ENCODE measurements around the gene HNRNPA3.
A peak's percentile ranks its signal among the peaks of the same experiment; 100 is the strongest.
"Not testable (repeated sequence)": the region's sequence is repeated elsewhere in the genome, so short reads cannot be mapped to it uniquely, and the experiment has no call there.

Gene HNRNPA3

DNA sequence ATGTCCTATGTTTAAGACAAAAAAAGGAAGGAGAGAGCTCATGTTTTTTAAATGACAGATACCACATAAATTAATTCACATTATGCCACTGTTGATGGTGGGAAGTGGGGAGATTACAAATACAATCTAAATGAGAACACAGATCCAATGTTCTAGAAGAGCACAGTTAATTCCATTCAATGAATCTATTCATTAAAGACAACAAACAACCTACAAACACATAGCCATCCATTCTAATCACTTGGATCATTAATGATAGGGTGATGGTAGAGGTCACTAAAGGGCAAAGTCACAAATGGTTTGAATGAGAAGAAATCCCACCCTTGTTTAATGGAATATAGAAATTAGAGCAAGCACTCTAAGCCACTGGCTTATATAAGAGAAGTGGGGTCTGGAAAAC, 21.7 kb downstream of the HNRNPA3 start:
- no peak for DNase-seq

DNA sequence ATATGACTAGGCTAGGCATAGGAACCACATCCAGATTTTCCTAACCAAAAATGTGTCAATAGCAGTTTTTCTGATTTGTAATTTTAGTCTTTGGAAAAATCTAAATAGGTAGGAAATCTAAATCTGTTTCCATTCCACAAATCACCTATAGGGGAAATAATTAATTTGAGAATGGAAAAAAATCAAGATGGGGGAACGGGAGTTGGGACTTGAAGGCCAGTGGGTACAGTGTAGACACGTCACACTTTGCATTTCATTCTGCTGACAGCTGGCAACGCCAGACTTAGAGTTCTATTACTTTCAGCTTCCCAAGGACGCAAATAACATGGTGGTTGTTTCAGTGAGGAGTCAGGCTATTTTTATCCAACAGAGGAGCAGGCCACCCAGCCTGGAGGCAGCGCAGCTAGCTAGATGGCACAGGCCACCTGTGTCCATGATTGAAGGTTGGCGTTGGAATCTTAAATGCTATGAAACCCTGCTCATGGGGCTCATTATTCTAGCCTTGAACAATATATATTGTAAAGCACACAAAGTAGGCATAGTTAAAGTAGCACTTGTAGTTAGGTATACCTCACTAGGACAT, 23.4 kb downstream of the HNRNPA3 start:
- DNase-seq = no peak

DNA sequence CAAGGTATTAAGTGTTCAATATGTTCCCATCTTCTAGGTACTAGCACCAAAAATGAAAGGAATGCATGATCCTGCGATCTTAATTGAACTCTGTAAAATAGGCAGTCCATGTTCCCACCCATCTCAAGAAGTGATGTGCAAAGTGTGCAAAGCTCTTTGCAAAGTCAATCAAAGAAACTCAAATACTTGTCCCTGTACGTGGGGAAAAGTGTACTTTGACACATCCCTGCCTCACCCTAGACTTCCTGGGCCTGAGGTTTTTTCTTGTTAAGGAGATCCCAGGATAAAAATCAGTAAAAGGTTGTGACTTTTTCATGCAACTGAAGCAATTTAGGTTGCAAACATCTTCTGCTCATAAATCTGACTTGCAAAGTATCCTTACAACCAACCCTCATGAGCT, 25.3 kb downstream of the HNRNPA3 start:
- DNase-seq = no peak

DNA sequence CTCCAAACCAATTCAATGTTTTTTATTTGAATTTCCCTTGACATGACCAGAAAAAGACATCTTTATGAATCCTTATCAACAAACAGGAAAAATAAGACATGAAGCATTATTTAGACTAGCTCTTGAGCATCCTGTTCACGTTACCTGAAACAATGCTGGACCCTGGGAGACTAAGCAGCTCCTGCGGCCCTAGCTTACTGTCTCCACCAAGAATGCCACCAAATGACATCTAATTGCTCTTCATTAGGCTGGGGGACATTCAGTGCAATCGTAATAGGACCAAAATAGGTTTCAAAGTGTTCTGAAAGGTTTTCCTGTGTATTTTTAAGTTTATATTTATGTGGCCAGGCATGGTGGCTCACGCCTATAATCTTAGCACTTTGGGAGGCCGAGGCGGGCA, 26.5 kb downstream of the HNRNPA3 start:
- DNase-seq = no peak

DNA sequence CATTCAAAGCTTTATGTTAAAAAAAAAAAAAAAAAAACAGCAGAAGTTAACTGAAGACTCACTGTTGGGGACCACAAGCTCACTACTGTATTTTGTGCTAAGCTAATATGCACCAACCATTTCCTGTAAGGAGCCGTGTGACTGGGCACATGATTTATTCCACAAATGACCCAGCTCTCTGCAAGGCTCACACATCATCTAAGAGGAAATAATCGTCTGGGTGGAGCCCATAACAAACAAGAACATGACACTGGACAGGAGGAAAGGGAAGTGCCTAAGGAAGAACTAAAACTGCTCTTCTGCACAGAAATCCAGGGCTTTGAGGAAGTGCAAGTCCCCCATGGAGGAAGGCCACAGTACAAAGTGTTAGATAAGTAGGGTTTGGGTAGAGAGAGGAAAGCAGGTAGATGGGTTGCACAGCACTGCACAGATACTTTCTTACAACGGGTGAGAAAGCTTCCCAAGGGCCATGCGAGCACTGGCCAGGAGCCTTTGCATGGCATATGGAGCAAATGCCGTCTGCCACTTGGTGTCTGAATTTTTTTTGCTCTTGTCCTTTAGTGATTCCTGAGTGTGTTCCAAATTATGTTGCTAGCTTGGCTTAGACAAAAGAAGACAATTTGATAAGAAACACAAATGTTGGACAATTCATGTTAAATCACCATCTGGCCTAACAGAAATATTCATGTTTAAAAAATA, 27.5 kb downstream of the HNRNPA3 start:
- peak in 1 of 2 experiments; percentile 64 for DNase-seq

DNA sequence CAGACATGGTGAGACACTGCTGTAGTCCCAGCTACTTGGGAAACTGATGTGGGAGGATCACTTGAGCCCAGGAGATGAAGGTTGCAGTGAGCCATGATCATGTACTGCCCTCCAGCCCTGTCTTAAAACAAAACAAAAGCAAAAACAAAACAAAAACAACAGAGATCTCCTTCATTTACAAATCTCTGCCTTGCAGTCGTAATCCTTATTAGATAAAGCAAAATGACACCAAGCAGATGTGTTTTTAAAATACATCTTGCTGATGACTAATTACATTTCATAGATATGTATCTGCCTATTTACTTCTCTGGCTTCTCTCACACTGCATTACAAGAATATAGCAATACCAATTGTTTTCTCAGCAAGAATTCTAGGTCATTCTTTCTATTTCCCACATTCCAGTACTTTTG, 29.1 kb downstream of the HNRNPA3 start:
- DNase-seq = peak in 1 of 2 experiments; percentile 61

DNA sequence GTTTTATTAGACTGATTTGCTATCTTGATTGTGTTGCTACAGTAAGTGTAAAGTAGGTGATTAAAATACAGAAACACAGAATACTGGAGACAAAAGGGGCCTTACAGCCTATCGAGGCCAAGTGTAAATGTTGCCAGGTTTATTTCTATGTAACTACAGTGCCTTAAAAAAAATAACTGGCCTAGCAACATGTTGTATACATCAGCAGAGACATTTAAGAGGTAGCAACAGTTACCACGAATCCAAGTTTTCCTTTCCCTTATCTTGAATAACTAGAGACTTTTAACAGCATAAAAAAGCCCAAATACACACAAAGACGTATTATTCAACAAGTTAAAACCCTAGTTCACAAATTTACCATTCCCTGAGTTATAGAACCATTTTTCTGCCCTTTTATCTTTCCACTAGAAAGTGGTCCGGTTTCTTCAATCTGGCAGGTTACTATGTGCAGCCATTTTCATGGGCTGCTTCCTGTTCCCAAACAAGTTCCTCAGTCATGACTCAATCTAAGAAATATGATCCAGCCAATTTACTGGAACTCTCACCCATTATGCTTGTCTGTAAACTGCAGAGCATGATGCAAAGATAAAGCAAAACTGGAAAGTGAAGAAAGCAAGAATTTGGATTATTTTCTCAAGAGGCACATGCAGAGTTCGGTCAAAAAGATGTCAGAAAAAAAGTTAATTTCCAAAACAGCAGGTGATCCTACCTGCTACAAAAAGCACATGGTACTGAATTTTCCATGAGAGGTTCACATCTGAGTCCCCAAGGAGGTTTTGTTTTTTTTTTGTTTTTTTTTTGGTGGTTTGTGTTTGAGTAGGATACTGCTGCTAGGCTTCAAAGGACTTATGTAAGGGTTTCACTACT, 29.8 kb downstream of the HNRNPA3 start:
- DNase-seq = peak; percentile 78 to 91

DNA sequence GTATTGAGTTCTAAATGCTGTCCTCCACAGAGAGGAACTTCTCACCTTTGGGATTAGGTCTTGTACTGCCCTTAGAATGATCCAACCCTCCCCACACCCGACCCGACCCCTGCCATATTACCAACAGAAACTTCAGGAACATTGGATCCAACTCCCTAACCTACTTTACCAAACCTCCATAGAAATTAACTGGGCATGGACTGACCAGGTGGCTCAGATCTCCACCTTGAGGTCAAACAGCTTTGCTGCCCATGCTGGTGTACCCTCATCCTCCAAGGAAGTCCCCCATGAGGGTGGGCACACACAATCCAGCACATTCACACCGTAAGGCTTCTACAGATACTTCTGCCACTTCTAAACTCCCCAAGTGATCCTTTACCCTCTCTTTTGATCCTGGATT, 30.5 kb downstream of the HNRNPA3 start:
- DNase-seq = no peak

DNA sequence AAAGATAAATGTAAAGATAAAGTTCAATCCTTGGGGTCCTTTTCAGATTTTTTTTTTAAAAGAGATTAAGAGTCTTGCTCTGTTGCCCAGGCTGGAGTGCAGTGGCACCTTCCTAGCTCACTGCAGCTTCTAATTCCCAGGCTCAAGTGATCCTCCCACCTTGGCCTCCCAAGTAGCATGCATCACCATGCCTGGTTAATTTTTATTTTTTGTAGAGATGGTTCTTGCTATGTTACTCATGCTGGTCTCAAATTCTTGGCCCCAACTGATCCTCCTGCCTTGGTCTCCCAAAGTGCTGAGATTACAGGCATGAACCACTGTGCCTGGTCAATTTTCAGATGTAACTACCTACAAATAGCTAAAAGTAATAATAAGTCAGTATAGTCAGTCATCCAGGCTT, 30.9 kb downstream of the HNRNPA3 start:
- DNase-seq = no peak

DNA sequence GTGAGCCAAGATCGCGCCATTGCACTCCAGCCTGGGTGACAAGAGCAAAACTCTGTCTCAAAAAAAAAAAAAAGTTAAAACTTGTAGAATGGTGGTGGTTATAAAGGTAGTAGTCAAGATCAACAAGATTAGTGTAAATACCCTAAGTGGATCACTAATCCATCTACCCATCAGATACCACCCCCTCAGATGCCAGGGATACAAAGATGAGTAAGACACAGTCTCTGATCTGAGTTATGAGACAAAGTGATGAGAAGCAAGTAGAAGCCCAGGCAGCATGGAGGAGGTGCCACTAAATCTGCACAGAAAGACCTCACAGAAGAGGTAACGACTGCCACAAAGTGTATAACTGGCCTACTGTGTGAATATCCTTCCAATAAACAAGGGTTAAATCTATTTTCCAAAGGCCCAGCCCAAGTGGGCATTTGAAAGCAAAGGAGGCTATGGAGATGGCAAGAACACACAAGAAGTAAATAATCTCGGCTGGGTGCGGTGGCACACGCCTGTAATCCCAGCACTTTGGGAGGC, 31.7 kb downstream of the HNRNPA3 start:
- DNase-seq = peak in 1 of 2 experiments; percentile 22

DNA sequence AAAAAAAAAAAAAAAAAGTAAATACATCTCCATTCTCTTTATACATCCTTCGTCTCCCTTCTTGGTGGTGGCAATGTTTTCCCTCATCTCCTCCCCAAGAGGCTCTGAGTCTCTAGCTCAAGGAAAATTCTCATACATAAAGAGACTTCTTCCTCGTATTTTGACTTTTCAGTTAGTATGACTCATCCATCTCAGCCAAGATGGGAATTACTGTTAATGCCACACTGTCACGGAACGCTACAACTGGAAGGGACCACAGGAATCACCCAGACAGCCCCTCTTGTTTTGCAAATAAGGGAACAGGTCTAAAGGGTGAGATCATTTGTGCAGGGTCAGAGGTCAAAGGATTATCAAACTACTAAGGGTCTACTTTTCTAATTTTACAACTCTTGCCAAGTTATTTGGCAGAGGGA, 32.4 kb downstream of the HNRNPA3 start:
- peak; percentile 52 to 88 for DNase-seq

DNA sequence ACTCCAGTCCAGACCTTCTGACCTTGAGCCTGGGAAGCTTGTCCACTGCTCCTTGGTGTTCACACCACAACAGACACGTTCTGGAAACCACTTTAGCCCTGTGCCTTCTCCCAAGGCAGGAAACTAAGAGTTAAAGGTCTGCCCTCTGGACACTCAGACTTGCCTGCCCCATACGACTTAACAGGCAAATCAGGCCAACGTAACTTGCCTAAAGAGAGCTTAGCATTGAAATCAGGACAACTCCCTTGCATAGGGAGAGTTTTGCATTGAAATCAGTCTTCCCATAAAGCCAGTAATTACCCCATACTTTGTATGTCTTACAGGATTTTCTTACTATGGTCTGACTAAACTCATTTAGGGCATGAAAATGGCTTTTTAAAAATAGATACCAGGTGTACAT, 33.4 kb downstream of the HNRNPA3 start:
- DNase-seq = no peak

DNA sequence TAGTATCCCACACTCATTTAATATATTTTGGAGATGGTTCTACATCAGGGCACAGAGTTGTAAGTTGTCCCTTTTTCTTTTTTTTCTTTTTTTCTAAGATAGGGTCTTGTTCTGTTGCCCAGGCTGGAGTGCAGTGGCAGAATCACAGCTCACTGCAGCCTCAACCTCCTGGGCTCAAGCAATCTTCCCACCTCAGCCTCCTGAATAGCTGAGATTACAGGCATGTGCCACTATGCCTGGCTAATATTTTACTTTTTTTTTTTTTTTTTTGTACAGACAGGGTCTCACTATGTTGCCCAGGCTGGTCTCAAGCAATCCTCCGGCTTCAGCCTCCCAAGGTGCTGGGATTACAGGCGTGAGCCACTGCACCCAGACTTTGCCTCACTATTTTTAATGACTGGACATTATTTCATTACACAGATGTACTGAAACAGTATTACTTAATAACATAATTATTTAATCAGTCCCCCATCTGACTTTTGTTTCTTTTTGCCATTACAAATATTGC, 34.0 kb downstream of the HNRNPA3 start:
- DNase-seq = not testable (repeated sequence)

DNA sequence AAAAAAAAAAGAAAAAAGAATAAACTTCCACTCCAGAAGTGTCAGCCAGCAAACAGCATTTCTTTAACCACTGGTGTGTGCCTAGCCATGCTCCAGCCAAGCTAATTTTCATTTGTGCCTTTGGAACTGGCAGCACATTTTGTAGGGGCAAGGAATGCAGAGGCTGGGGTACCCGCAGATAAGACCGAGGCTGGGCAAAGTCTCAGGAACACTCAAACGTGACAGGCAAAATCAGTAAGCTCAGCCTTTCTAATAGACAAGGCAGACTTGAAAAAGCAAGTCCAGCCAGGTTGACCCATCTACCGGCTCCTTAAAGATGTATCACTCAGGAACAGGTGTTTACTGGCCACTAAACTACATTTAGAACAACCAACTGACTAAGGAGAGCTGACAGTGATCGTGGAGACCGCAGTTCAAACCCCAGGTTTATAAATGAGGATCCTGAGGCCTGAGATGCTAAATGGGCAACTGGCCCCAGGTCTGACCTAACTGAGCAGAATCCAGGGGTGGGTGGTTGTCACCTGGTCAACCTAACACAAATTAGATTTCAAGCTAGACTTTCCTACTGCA, 35.2 kb downstream of the HNRNPA3 start:
- DNase-seq = no peak

DNA sequence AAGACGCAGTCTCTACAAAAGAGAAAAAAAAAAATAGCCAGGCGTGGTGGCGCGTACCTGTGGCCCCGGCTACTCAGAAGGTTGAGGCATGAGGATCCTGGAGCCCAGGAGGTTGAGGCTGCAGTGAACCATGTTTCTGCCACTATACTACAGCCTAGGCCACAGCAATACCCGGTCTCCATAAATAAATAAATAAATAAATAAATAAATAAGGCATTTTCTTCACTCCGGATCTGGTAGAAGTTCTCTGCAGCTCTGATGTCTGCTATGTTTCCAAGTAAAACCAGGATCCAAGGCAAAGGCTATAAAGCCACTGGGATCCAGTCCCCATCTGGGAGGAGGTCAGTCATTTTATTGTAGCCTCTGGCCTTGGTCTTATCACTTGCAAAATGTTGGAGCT, 36.4 kb downstream of the HNRNPA3 start:
- no peak for DNase-seq

DNA sequence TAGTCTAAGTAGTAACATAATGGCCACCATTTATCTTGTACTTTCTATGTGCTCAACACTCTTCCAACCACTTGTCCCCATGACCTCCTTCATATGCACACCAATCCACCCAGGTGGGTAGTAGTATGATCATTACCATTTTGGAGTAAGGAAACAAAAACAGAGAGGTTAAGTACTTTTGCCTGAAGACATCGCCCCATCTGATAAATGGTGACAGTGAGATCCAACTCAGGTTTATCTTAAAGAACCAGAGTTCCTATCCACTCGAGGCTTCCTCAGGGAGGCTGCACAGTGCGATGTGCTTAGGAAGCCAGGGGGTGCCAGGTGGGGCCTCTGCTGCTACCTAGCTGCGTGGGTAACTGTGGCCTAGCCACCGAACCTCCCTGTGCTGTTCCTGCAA, 37.9 kb downstream of the HNRNPA3 start:
- no peak for DNase-seq

DNA sequence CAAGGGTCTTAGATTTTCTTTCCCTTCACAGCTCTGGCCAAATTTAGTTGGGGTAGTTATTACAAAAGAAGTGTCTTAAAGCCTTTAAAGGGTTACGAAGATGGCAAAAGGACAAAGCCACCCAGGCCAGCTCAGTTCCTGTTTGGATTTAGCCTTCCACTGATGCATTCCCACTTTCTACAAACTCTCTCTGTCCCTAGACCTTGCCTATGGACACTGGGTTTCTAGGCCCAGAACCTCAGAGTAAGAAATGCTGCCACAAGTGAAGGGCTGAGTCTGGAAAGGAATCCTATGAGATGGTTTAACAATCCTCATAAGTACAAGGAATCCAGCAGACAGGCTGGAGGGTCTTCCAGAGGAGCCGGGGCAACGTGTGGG, 38.6 kb downstream of the HNRNPA3 start:
- DNase-seq = no peak

DNA sequence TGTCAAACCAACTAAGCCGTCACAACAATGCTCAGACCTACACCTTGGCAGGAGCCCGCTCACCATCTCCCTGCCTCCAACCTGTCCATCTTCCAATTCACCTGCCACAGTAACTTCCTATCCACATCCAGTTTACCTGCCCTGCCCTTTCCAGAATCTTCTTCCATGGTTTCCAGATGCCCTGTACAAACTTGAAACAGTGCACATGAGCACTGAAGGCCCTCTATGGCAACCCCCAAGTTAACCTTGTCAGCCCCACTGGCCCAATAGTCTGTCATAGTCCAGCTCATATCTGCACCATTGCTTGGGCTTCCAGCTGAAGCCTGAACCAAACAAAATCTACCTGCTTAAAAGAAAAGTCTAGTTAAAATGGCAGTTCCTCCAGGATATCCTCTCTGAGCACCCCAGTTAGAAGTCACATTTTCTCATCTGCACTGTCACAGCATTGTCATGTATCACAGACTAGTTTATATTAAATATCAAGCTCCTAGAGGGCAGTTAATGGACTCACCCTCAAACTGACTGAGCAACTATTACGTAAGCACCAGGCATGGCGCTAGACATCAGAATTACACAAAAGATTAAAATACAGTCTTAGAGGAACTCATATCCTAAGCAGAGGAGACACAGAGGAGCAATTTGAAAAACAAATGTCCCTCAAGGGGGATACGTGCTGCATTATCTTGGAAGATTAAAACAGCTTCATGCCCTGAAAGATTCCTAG, 40.4 kb downstream of the HNRNPA3 start:
- DNase-seq = no peak

DNA sequence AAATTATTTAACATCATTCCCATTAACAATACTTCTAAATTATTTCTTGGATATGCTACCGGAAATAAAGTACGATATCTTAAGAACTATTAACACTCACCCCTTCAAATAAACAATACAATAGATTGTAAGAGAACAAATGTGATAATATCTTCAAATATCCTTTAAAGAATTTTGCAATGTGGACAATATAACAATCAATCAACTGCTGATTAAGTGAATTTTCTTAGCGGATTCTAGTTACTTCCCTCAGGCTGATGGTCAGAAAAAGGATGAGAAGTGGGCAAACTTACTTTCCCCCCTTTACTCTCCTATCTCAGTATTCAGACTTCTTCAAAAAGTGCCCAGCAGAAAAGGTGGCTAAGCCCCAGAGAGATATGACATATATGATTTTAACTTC, 41.1 kb downstream of the HNRNPA3 start:
- DNase-seq = no peak

DNA sequence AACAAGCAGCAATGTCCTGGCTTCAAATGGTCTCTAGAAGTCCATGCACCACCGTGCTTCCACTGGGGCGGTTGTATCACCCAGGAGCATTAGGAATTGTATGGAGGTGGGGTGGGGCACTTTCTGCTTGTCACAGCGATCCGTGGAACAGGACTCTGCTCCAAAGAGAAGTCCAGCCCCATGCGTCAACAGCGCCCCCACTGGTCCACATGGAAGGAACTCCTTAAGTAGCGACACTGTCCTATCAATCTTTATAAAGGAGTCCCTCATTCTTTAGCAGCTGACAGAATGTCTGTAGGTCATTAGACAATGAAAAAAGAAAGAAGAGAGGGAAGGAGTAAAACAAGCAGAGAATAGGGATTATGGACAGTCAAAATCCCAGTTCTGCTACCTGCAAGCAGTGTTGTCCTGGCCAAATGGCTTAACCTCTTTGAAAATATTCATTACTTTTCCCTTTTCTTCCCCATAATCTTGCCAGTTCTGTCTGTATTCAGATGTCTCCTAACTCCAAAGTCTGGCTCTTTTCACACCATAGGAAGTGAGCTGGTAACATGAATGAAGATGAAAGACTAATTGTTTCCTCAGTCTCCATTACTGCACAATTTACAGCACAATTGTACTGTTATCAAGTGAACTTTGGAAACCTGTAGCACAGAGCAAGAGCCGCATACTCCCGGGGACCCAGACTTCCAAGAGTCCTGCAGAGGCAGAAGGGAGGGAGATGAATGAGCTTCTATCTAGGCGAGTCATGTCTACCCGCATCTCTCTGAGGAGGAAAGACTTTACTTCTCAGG, 42.0 kb downstream of the HNRNPA3 start:
- peak in 1 of 2 experiments; percentile 51 for DNase-seq

DNA sequence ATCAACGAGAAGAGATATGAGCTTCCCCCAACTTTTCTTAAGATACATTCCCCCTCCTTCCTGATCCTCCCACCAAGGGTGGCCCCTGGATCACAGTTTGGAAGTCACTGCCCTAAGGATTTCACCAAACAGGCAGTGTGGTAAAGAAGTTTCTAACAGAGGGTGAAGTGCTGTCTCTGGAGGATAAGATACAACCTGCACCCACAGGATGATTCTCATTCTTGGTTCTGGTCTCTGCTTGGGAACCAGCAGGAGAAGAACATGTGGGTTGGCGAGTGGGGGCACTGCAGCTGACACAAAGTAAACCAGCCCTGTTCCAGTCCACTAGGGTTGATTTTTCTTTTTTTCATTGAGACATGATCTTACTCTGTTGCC, 42.6 kb downstream of the HNRNPA3 start:
- DNase-seq = no peak

DNA sequence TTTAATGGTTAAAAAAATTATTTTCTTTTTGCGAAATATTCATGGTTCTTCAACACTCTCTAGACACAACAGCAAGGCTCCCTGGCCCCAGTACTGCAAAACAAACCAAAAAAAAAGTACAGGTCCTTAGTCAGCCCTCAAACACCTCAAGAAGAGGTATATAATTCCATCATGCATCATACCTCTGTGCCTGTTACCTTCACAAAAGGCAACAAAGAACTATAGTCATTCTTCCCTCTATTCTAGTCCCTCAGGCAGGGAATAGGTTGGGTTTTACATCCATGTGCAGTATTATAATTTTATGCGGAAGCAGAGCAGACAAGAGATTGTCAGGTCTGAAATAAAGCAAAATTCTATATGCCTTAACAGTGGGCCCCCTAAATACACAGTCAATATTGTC, 43.4 kb downstream of the HNRNPA3 start:
- no peak for DNase-seq
